ENCODE results near the gene CLCN7. TPM values are rescaled to one million over a fixed set of nuclear protein-coding genes. Genes with fewer than 3 reads are reported as not detected.

Gene CLCN7
- total RNA-seq, 2 donors from 2014 or later, result 43.3 to 47.0 TPM

DNA sequence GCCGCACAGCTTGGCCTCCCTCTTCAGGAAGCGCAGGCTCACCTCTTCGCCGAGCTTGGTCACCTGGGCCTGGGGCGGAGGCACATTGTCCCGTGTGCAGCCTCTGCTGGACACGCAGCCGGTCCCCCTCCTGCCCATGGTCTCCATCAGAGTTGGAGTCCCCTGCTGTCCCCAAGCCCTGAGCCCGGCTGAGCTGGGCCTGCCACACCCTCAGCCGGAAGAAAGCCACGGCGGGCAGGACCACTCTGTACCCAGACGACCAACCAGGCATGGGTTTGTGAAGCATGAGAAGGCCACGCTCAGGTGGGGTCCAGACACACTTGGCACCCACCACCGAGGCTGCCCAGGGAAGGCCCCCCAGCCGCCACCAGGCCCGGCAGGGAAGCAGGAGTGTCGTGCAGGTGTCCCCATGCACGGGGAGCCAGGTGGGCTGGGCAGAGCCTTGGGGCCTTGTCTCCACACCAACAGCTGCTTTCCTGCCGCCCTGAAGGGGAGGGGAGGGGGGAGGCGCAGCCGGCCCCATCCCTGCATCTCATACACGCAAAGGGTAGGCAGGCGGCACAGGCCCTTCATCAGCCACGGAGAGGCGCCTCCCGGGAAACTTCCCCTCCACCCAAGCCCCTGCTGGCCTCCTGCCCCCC lies 35.6 kb downstream of the CLCN7 start:
- no peaks in the 10 kb centered on the region for H3K27me3 ChIP-seq (replicated peaks; ENCODE audit: insufficient read depth)
- no peaks in the 10 kb centered on the region for H3K36me3 ChIP-seq
- no peak overlapping the region for H3K4me3 ChIP-seq
- no peaks in the 10 kb centered on the region for H3K9me3 ChIP-seq
- ATAC-seq (ENCODE audit: insufficient number of reproducible peaks, low FRiP score, low read depth), result no peak
- TF ChIP-seq, protein P1, sequence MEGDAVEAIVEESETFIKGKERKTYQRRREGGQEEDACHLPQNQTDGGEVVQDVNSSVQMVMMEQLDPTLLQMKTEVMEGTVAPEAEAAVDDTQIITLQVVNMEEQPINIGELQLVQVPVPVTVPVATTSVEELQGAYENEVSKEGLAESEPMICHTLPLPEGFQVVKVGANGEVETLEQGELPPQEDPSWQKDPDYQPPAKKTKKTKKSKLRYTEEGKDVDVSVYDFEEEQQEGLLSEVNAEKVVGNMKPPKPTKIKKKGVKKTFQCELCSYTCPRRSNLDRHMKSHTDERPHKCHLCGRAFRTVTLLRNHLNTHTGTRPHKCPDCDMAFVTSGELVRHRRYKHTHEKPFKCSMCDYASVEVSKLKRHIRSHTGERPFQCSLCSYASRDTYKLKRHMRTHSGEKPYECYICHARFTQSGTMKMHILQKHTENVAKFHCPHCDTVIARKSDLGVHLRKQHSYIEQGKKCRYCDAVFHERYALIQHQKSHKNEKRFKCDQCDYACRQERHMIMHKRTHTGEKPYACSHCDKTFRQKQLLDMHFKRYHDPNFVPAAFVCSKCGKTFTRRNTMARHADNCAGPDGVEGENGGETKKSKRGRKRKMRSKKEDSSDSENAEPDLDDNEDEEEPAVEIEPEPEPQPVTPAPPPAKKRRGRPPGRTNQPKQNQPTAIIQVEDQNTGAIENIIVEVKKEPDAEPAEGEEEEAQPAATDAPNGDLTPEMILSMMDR (IDR thresholded peaks at IDR 0.05), result no peak
- no peak overlapping the region for H3K27ac ChIP-seq
- no peak for DNase-seq (ENCODE audit: low spot score)
- no peaks in the 10 kb centered on the region for H3K4me1 ChIP-seq (ENCODE audit: control insufficient read depth in 1 of 2, low read depth in 2 of 2)

- Histone ChIP-seq H3K27me3 (replicated peaks; ENCODE audit: insufficient read depth) (no peaks in the 10 kb centered on the region), H3K4me3 (no peak overlapping the region), H3K9me3 (no peaks in the 10 kb centered on the region), H3K36me3 (no peaks in the 10 kb centered on the region), H3K27ac (no peak overlapping the region), H3K4me1 (ENCODE audit: control insufficient read depth in 1 of 2, low read depth in 2 of 2) (no peaks in the 10 kb centered on the region)
- ATAC-seq (ENCODE audit: insufficient number of reproducible peaks, low FRiP score, low read depth) (no peak), DNase-seq (ENCODE audit: low spot score) (no peak)
- TF ChIP-seq, protein P1 (IDR thresholded peaks at IDR 0.05), result no peak
Observed at GRCh38 chr16:1438229-1439057, 36.4 kb downstream of the CLCN7 start.

GRCh38 chr16:1437606-1438005 lies 37.2 kb downstream of the CLCN7 start:
- TF ChIP-seq, protein P1 (IDR thresholded peaks at IDR 0.05), result no peak

GRCh38 chr16:1436731-1437355 lies 38.0 kb downstream of the CLCN7 start:
- TF ChIP-seq, protein P1 (IDR thresholded peaks at IDR 0.05), result no peak
- no peak for DNase-seq (ENCODE audit: low spot score)
- Histone ChIP-seq H3K4me1 (ENCODE audit: control insufficient read depth in 1 of 2, low read depth in 2 of 2) (no peaks in the 10 kb centered on the region), H3K9me3 (no peaks in the 10 kb centered on the region), H3K36me3 (no peaks in the 10 kb centered on the region), H3K4me3 (no peak overlapping the region), H3K27me3 (replicated peaks; ENCODE audit: insufficient read depth) (no peaks in the 10 kb centered on the region), H3K27ac (no peak overlapping the region)
- no peak for ATAC-seq (ENCODE audit: insufficient number of reproducible peaks, low FRiP score, low read depth)

More at GRCh38 chr16:1437606-1438005, 37.2 kb downstream of the CLCN7 start:
- Histone ChIP-seq H3K4me3 (no peak overlapping the region), H3K36me3 (no peaks in the 10 kb centered on the region), H3K9me3 (no peaks in the 10 kb centered on the region), H3K4me1 (ENCODE audit: control insufficient read depth in 1 of 2, low read depth in 2 of 2) (no peaks in the 10 kb centered on the region), H3K27me3 (replicated peaks; ENCODE audit: insufficient read depth) (no peaks in the 10 kb centered on the region), H3K27ac (no peak overlapping the region)
- DNase-seq (ENCODE audit: low spot score), result no peak
- no peak for ATAC-seq (ENCODE audit: insufficient number of reproducible peaks, low FRiP score, low read depth)

All from thoracic aorta (tissue), 2 donors.